Right lung (tissue), 5 donors: ENCODE measurements around the gene LDLRAD4. TPM values are rescaled to one million over a fixed set of nuclear protein-coding genes. Genes with fewer than 3 reads are reported as not detected.

Experiments
- DNase-seq, 2 donors: peaks; one replicate each; pipeline ENCODE4 v3.0.0-alpha.2; 2013
- polyA plus RNA-seq, 5 donors: library from polyadenylated mRNA; unstranded; fragments of 120-200 nt; gene quantifications; one replicate each; pipeline versions ENCODE4 v1.2.1 to v1.2.3, GENCODE V29; 2013; ENCODE audit warnings: inconsistent platforms in 1 of 5, low replicate concordance in 1 of 5; ENCODE audit not compliant: insufficient read length in 5 of 5, insufficient read depth in 1 of 5

LDLRAD4 gene
- polyA plus RNA-seq, 5 donors = 14.2 to 18.6 (median 15.1) TPM

DNA sequence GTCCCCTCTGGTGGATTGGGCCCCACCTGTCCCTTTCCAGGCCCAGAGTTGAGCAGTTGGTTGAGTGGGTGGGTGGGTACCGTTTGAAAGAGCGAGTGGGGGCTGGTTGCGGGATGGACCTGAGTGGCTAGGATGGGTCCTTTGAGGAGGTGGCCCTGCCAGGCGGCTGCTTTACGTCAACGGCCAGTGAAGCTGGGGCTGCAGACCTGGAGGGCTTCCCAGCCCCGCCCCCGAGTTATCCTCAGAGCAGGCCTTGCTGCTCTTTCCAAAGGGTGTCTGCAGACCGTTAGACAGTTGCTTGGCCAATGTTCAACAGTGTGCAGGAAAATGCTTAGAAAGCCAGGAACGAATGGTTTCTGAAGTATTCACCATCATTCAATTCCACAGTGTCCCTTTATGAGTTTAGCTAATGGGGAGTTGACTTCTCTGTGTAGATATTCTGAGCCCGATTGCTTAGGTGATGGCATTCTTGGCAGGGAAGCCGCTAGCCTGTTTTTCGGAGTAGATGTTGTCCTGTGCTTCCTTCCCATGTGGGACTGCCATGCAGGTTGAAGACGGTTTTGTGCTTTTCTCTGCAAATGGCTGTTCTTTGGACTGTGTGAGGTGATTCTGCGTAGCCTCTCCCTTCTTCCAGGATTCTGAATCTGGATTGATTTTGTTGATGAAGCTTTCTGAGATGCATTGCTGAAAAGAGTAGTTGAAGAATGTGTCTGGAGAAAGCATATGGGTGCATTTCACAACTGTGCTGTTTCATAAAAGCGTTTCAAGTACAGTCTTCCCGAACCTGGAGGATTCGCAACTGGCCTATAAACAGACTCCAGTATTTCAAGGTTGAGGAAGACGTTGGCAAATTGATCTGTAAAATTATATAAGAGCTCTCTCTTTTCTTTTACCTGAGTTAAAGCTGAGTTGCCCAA lies 45.8 kb downstream of the LDLRAD4 start:
- peak; percentile 74 to 75 for DNase-seq

DNA sequence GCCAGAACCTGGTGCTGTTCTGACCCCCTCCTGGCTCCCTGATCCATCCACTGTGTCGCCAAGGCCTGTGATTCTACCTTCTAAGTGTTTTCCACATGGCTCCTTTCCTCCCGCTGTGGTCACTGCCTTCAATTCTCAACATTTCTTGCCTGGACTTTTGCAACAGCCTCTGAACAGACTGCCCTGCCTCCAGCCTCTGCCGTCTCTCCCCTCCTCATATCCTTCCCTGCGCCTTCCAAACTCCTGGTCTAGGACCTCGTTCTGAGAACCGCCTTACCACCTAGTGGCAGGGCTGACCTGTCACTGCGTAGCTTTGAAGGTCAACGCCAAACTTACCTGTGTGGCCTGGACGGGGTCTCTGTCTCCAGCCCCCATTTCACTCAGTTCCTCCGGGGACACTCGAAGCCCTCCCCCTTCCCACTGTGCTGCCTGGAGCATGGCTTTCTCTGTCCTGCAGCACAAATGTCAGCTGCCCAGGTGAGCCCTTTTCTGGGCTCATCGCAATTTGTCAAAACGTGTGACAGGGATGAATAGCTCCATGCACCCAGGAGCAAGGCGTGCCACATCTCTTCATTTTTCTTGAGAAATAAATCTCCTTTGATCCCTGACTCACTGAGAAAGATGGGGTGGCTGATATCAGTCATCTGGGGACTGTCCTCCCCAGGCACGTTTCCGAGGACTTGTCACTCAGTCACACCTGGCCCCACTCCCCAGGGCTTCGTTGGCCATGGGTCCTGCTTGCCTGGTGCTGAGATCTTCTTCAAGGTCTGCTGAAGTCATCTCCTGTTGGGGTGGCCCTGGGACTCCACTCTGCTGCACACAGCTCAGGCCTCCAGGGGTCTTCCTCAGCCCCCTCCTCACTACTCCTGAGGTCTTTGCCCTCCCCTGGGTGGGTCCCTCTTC lies 46.7 kb downstream of the LDLRAD4 start:
- no peak for DNase-seq

DNA sequence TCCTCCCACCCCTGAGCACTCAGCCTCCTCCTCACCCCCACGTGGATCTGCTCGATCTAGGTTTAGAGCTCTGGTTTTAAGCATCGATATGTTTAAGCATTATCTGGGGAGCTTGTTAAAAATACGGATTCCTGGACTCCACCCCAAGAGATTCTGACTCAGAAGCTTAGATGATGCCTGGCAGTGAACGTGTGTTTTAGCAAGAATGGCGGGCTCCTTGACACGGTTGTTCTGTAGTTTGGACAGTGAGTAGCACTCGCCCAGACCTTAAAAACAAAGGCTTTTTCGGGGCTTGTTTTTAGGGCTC lies 47.3 kb downstream of the LDLRAD4 start:
- no peak for DNase-seq

DNA sequence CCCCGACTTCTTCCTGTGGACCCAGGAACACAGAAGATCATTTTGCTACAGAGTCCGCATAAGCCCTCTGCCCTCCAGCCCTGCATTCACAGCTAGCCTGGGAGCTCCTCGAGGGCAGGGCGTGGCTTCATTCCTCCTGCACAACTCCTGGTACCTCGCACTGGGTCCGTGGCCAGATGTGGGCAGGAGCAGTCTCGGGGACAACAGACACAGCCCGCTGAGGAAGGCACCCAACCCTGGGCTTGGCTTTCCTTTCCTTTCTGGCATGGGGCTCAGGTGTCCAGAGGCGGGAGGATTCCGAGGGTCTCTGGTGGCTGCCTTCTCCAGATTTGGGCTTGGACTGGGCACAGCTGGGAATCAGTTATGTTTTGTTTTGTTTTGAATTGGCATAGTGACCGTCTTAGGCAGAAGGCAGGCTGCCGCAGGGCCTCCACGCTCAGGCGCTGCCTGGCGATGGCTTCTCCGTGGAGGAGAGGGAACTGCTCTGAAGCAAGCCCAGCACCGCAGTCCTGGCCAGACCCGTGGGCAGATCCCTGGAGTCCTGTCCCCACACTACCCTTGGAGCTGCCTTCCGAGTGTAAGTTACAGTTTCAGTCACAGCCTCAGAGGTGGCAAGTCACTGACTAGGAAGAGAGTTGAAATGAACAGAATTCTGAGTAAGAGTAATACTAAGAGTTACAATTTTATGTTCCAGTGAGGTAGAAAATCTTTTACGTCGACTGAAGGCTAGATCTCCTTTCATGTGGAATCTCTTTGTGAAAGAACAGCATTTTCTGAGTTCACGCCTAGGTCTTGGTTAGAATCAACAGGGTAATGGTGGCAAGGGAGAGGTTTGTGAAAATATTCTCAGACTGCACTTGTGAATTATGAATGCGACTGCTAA lies 47.9 kb downstream of the LDLRAD4 start:
- no peak for DNase-seq

DNA sequence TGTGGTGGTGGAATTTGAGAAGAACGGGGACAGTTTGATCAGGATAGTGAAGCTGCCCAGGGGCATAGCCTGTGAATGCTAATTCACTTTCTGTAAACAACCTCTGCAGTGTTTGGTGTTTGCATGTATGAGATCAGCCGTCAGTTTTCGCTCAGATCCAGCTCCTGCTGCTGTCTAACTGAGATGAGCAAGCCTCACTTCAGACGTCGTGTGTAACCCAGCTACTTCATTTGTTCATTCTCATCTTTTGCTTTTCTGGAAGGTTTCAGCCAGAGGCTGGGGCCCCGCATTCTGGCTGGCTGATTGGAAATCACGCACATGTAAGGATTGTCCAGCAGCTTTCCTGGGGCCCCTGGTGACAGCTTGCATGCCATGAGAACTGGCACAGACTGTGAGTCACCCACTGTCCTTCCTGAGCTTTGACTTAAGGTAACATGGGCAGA lies 48.9 kb downstream of the LDLRAD4 start:
- no peak for DNase-seq

DNA sequence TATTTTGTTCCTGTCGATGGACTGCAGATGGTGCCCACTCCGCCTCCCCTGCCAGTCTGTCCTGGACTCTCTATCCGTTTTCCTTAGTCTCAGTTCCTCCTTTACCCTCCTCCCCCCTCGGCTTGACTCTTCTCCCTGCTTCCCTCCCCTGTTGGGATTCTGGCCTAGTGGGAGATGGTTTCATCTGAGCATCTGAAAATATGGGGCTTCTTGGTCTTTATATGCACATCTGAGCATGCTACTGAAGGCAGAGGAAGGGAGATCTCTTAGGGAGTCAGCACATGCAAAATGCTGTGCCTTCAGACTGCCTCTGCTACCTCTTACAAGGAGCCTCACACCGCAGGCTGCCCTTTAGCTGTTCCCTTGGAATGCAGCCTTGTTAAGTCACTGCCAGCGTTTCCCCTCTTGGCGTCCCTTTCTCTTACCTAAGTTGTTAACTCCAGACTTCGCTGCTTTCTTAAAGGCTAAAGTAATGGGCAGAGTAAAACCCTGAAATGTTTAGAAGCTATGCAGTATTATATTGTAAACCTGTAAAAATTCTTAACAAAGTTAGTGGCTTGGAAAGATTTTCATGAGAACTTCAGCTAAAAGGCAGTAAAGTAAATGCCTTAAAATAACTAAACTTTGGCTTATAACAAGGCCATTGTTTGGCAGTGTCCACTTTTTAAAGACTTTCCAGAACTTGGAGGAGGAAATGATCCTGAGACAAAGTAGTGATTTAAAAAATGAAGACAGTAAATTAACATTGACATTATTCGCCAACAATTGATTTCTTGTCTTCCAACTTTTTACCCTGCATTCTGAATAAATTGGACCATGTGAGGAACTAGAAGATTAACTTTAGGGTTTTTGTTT lies 49.8 kb downstream of the LDLRAD4 start:
- no peak for DNase-seq

DNA sequence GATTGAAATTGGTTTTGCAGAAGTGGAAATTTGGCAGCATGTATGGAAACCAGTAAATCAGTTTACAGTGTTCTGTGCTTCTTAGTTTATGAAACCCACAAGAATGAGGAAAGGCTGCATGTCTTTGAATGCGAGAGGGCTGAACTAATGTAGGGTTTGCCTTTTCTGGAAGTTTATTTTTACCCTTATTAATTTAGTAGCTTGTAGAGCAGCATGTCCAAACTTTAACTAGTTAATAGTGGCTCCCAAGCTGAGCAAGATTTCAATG lies 50.4 kb downstream of the LDLRAD4 start:
- DNase-seq = no peak

DNA sequence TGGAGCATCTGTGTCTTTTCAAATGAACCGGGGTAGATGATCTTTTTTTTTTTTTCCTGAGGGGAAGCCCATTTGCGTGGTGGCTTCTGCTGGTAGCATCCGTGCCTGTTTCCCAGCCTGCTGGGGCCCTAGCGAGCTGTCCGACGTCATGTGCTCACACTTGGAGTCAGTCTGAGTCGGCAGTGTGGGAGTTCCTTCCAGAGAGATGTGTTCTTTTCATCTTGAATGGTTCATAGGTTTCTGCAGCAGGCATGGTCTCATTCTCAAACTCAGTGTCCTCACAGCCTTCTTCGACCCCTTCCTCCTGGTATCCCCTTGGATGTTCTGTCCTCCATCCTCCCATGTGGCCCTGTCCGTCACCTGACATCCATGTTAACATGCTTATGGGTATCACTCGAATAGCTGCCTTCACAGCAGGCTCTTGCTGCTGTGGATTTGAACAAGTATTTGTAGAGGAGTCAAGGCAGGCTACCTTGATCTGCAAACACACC lies 51.0 kb downstream of the LDLRAD4 start:
- no peak for DNase-seq

DNA sequence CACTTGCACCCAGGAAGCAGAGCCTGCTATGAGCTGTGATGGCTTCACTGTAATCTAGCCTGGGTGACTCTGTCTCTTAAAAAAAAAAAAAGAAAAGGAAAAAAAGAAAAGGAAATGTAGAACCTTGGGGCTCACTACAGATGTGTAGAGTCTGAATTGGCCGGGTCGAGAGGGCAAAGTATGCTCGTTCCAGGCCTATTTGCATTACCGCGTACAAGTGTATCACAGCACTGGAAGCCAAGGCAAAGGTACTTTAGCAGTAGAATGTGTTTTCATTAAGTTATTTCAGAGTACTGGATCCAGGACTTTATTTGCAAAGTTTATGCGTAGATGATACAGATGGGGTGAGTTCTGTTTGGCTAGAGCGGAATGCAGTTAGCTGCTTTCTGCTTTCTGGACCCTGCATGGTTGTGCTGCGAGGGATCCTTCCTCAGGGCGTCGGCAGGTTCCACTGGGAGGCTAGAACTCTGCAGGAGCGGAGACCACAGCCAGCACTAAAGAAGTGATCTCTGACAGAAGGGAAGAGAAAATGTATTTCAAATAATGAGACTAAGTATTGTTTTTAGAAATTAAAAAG lies 51.8 kb downstream of the LDLRAD4 start:
- DNase-seq = no peak

DNA sequence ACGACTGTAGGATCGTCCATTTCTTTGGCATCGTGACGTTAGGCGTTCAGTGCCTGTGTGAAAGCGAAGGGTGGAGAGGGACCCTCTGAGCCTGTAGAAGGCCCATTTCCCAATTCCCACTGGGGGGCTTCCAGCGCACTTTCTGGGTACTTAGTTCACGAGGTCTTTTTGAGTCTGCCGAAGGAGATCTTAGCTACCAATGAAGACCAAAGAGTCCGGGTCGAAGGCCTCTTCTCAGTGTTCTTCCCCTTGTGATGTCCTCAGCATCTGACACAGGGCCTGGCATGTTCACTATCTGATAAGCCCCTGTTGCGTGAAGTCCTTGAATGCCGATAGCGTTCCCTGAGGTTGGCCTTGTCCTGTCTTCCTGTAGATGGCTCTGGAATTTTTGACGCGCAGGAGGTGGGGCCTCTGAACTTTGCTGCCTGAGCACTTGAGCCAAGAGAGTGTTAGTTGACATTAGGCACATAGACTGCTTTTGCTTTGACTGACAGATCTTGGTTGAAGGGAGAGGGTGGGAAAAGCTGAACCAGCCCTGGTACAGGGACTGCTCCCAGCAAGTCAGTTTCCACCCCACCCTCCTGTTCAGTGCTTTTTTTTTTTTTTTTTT lies 52.8 kb downstream of the LDLRAD4 start:
- DNase-seq = no peak

DNA sequence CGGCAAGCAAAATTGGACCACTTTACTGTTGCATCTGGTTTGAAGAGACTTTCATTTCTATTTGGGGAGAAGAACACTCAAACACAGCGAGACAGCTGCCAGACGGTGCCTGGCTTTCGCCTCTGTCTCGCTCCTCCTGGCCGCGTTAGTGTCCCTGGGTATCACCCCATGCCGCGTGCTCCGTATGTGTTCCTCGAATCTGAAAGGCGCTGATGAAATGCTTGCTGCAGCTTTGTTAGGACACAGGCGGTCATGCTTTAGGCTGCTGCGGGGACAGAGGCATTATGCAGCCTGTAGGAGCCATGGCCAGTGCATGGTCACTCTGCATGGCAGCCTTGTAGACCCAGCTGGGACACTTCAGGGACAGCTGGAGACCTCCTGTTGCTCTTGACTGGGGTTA lies 53.9 kb downstream of the LDLRAD4 start:
- no peak for DNase-seq

DNA sequence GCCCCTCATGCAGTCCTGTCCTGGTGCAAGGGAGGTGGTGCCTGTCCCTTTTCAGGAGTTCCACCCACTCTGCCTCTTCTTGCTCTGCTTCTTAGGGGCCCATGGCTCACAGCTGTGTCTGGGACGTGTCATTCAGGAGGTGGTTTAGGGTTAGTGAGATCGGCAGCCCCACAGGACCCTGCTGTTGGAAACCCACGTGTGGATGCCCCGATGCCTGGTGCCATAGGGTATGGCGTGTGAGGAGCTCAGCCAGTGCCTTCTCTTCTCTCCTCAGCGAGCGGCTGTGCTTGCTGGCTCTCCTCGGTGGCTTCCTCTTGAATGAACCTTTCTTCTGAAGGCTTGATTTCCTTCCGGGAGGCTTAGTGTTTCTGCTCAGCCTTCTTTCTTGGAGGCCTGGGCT lies 55.2 kb downstream of the LDLRAD4 start:
- no peak for DNase-seq

DNA sequence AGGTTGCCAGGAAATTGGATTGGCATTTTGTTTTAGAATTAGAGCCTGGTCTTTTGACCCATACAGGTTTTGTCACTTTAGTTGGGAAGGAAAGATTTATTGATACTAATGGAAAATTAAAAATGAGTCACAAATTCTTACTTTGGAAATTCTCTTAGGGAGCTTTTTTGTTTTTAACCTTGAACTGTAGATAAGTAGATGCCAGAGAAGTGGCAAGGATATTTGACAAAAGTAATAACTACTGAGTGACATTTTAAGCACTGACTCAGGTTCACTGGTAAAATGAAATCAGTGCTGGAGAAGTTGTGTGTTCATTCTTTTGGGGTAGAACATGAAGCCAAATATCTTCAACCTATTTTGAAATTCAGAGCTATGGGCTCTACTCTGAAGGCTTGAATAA lies 56.5 kb downstream of the LDLRAD4 start:
- no peak for DNase-seq

DNA sequence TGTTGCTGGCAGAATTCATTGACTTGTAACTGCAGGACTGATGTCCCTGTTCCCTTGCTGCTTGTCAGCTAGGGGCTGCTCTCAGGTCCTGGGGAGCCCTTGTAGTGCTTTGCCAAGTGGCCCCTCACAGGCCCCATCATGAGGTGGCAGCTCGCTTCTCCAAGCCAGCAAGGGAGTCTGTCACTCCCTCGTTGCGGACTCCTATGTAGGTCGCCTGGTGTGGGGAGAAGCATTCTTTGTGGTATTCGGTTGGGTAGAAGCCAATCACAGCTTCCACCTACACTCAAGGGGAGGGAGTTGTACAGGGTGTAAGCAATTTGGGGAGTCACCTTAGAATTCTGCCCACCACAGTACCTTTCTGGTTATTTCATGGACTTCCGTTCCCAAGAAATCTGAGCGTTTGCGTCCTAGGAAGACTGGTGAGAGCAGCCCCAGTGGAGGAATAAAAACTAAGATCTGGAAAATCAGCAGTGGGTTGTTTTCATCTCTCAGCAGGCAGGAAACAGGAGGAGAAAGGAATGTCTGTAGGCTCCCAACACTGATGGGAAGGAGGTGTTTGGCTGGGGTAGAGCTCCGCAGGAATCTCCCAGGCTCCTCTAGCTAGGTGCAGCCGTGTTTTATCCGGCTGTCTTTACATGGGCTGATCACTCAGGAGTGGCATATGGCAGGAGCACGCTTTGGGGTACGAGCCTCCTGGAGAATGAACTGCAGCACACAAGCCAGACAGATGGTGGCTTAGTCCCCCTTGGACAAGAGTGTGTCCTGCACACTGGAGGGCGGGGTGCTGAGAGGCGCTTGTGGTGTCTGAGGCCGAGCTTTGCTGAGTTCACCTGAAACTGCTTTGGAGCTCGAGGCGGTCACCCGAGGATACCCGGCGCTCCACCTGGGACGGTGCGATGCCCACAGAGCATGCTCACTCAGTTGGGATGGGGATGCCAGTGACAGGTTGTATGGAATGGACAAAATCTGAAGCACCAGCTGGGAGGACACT lies 58.3 kb downstream of the LDLRAD4 start:
- DNase-seq = no peak

DNA sequence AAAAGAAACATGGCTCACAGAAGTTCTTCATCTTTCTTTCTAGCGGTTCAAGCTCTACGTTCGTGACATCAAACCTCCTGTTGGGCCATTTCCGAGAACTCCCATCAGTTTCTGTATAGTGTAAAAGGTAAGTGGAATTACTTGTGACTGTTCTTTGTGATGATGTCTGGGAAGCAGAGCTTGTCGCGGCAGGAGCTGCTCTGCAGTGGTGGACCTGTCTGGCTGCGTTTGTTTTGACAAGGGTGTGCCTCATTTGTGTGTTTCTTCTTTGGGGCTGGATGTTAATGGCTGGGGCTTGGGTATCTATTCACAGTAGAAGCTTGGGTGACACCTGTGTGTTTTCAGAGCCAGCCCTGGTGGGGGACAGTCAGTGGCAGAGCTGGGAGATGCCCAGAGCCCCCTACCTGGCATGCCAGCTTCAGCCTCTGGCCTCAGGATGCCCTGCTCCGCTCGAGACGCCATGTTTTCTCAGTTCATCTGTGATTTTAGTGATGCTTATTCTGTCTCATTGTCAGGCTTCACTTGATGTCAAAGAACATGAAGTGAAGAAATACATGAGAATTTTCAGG lies 59.6 kb downstream of the LDLRAD4 start:
- no peak for DNase-seq

DNA sequence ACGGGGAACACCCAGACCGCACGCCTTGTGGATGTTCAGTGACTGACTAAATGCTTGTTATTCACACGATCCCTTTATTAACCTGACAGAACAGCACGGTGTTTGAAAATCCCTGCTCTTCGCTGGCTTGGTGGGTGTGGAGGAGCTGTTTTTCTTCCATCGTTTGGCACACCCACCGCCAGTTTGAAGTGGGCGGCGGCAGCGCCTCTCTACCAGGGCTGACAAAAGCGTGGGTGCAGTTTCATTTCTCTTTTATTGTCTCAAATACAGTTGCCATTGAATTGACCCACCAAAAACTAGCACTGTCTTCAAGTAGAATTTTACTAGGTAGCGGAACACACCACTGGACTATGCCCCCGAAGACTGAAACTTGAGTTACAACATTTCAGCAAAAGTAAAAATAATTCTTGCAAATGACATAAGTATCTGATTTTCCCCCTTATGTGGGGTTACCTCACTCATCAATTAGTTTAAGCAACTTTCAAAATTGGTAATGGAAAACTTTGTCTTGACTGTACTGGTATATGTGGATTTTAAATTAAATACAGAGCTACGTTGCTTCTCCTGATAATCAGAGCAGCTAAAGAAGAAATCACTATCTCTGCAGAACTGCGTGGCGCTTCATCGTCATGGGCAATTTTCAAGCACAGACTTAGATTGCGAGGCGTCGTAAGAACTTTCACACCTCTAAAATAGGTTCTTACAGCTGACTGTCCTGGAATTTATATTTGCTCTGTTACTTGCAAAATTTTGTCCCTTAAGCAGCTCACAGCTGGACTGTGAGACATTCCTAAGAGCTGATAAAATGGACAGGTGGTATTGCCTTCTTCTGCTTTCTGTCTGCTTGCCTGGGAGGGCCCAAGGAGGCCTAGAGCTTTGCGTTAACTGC lies 60.9 kb downstream of the LDLRAD4 start:
- no peak for DNase-seq

DNA sequence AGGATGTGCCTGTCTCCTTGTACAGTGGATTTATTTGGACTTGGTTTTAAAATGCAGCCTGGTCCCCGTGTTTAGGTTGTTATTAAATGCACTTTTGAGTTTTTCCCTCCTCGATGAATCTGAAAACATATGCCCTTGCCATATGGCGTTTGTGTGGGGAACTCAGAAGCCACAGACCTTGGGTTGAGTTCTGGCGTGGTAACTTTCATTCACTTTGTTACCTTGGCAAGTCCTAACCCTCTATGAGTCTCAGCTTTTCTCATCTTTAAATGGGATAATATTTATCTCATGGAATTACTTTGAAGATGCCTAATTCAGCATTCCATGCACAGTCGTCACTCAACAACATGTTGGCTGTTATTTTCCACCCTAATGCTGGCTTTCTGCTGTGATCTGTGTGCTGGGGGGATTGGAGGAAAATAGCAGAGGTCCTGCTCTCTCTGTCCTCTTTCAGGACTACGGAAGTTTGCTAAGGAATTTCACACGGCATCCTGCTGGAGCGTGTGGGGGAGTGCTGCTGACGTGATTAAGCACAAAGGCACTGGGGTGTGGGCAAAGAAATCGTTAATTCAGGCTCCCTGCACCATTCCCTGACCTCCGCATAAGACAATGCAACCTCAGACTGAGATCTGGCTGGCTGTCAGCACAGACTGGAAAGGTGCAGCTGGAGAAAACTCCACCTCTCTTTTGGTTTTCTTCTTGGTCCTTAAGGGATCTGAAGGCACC lies 61.7 kb downstream of the LDLRAD4 start:
- no peak for DNase-seq
